Measurements from ENCODE around the gene PRR23E.

The PRR23E gene

GRCh38 chr3:127234778-127235177 is 41.8 kb downstream of the PRR23E start:
- DNase-seq (ENCODE audit: low spot score), result no peak
- no peak for TF ChIP-seq CTCF (IDR thresholded peaks at IDR 0.05; ENCODE audit: extremely low read depth, missing control alignments)

GRCh38 chr3:127235706-127236105 is 42.8 kb downstream of the PRR23E start:
- no peak for TF ChIP-seq CTCF (IDR thresholded peaks at IDR 0.05; ENCODE audit: extremely low read depth, missing control alignments)
- DNase-seq (ENCODE audit: low spot score), result no peak

GRCh38 chr3:127237835-127238234 is 44.9 kb downstream of the PRR23E start:
- no peak for DNase-seq (ENCODE audit: low spot score)
- no peak for TF ChIP-seq CTCF (IDR thresholded peaks at IDR 0.05; ENCODE audit: extremely low read depth, missing control alignments)

GRCh38 chr3:127238602-127239001 is 45.7 kb downstream of the PRR23E start:
- no peak for DNase-seq (ENCODE audit: low spot score)

GRCh38 chr3:127247292-127247691 is 54.4 kb downstream of the PRR23E start:
- no peak for TF ChIP-seq CTCF (IDR thresholded peaks at IDR 0.05; ENCODE audit: extremely low read depth, missing control alignments)
- no peak for DNase-seq (ENCODE audit: low spot score)

More at GRCh38 chr3:127238602-127239001, 45.7 kb downstream of the PRR23E start:
- no peak for TF ChIP-seq CTCF (IDR thresholded peaks at IDR 0.05; ENCODE audit: extremely low read depth, missing control alignments)
